H9 (cell line): Measurements from ENCODE around the gene USH2A. TPM values are rescaled to one million over a fixed set of nuclear protein-coding genes. Genes with fewer than 3 reads are reported as not detected.

Source experiments
- DNase-seq: peaks from one replicate; pipeline ENCODE4 v3.0.0-alpha.2; 2017
- H2AFZ ChIP-seq: one replicate; pipeline ENCODE4 v1.6.1; 2013; ENCODE audit warnings: mild to moderate bottlenecking, low read length, control low read depth, moderate library complexity
- H2AK5ac ChIP-seq: 2 replicates; pipeline ENCODE4 v1.6.1; 2013; ENCODE audit warnings: low read length, control low read depth, mixed read lengths; ENCODE audit not compliant: insufficient read length
- H2BK120ac ChIP-seq: one replicate; pipeline ENCODE4 v1.6.1; 2013; ENCODE audit warnings: low read depth, mild to moderate bottlenecking, low read length, control low read depth, inconsistent platforms; ENCODE audit not compliant: poor library complexity, severe bottlenecking
- H2BK12ac ChIP-seq: 2 replicates; pipeline ENCODE4 v1.6.1; 2013; ENCODE audit warnings: low read length, control low read depth, mixed read lengths, low read depth; ENCODE audit not compliant: insufficient read length
- H2BK15ac ChIP-seq: 2 replicates; pipeline ENCODE4 v1.6.1; 2013; ENCODE audit warnings: low read depth, low read length, control low read depth
- H2BK20ac ChIP-seq: one replicate; pipeline ENCODE4 v1.6.1; 2013; ENCODE audit warnings: low read depth, mild to moderate bottlenecking, low read length, control low read depth, inconsistent platforms; ENCODE audit not compliant: poor library complexity, severe bottlenecking
- H2BK5ac ChIP-seq: 2 replicates; pipeline ENCODE4 v1.6.1; 2013; ENCODE audit warnings: low read length, control low read depth, mixed read lengths; ENCODE audit not compliant: insufficient read length
- H3K14ac ChIP-seq: 2 replicates; pipeline ENCODE4 v1.6.1; 2013; ENCODE audit warnings: low read length, control low read depth; ENCODE audit not compliant: insufficient read depth
- H3K18ac ChIP-seq: 2 replicates; pipeline ENCODE4 v1.6.1; 2013; ENCODE audit warnings: low read depth, mild to moderate bottlenecking, mixed read lengths, low read length, control low read depth; ENCODE audit not compliant: insufficient read length
- H3K23ac ChIP-seq: 2 replicates; pipeline ENCODE4 v1.6.1; 2013; ENCODE audit warnings: low read length, control low read depth, mixed read lengths, low read depth; ENCODE audit not compliant: insufficient read length
- H3K23me2 ChIP-seq: 2 replicates; pipeline ENCODE4 v1.6.1; 2013; ENCODE audit warnings: low read depth, mild to moderate bottlenecking, mixed read lengths, low read length, control low read depth; ENCODE audit not compliant: insufficient read length, poor library complexity, severe bottlenecking
- H3K27ac ChIP-seq: 2 replicates; pipeline ENCODE4 v1.5.1; 2013; ENCODE audit warnings: low read length, control low read depth, mixed read lengths, low read depth; ENCODE audit not compliant: insufficient read length
- H3K27me3 ChIP-seq: 2 replicates; pipeline ENCODE4 v1.6.1; 2013; ENCODE audit warnings: low read length, control low read depth, inconsistent platforms; ENCODE audit not compliant: insufficient read depth
- H3K4ac ChIP-seq: 2 replicates; pipeline ENCODE4 v1.6.1; 2013; ENCODE audit warnings: low read depth, mild to moderate bottlenecking, control low read depth, inconsistent platforms, low read length, moderate library complexity
- H3K4me1 ChIP-seq: 2 replicates; pipeline ENCODE4 v1.6.1; 2013; ENCODE audit warnings: low read length, control low read depth, inconsistent platforms; ENCODE audit not compliant: insufficient read depth
- H3K4me2 ChIP-seq: 2 replicates; pipeline ENCODE4 v1.6.1; 2013; ENCODE audit warnings: low read length, control low read depth, mixed read lengths; ENCODE audit not compliant: insufficient read length, insufficient read depth
- H3K56ac ChIP-seq: 2 replicates; pipeline ENCODE4 v1.6.1; 2013; ENCODE audit warnings: low read depth, mild to moderate bottlenecking, mixed read lengths, low read length, control low read depth; ENCODE audit not compliant: insufficient read length
- H3K79me1 ChIP-seq: 2 replicates; pipeline ENCODE4 v1.6.1; 2013; ENCODE audit warnings: low read depth, mild to moderate bottlenecking, moderate library complexity, low read length, control low read depth, inconsistent platforms; ENCODE audit not compliant: insufficient read depth, poor library complexity, severe bottlenecking
- H3K79me2 ChIP-seq: 2 replicates; pipeline ENCODE4 v1.6.1; 2013; ENCODE audit warnings: low read length, control low read depth, inconsistent platforms; ENCODE audit not compliant: insufficient read depth
- H3K9ac ChIP-seq: 2 replicates; pipeline ENCODE4 v1.6.1; 2013; ENCODE audit warnings: low read length, control low read depth, mixed read lengths; ENCODE audit not compliant: insufficient read length; ENCODE audit errors: extremely low read depth
- H3K9me3 ChIP-seq: one replicate; pipeline ENCODE4 v1.6.1; 2013; ENCODE audit warnings: low read depth, low read length, inconsistent platforms; ENCODE audit not compliant: control insufficient read depth
- H3T11ph ChIP-seq: one replicate; pipeline ENCODE4 v1.6.1; 2013; ENCODE audit warnings: mild to moderate bottlenecking, low read length, control low read depth, inconsistent platforms
- H4K20me1 ChIP-seq: one replicate; pipeline ENCODE4 v1.6.1; 2013; ENCODE audit not compliant: control insufficient read depth, insufficient read length, insufficient read depth
- H4K5ac ChIP-seq: 2 replicates; pipeline ENCODE4 v1.6.1; 2013; ENCODE audit warnings: low read depth, mild to moderate bottlenecking, mixed read lengths, low read length, control low read depth; ENCODE audit not compliant: insufficient read length
- H4K8ac ChIP-seq: replicated peaks from 2 replicates; pipeline ENCODE4 v1.6.1; 2013; ENCODE audit warnings: low read length, control low read depth, mixed read lengths, low read depth; ENCODE audit not compliant: insufficient read length
- H4K91ac ChIP-seq: 2 replicates; pipeline ENCODE4 v1.6.1; 2013; ENCODE audit warnings: low read depth, mild to moderate bottlenecking, moderate library complexity, mixed read lengths, low read length, control low read depth; ENCODE audit not compliant: insufficient read length
- H3K27ac Mint-ChIP-seq, 3 experiments: 2 replicates in 2 of 3; 3 replicates in 1 of 3; pipeline ENCODE4 v1.8.0; 2020 to 2021; ENCODE audit warnings: mixed read lengths in 3 of 3, mild to moderate bottlenecking in 1 of 3, moderate library complexity in 1 of 3
- H3K27me3 Mint-ChIP-seq: 2 replicates; pipeline ENCODE4 v1.8.0; 2021; ENCODE audit warnings: low read depth, mild to moderate bottlenecking, moderate library complexity, mixed read lengths
- H3K36me3 Mint-ChIP-seq, 3 experiments: 2 replicates in 2 of 3; 3 replicates in 1 of 3; pipeline ENCODE4 v1.8.0; 2020 to 2021; ENCODE audit warnings: low read depth in 3 of 3, mixed read lengths in 3 of 3; ENCODE audit not compliant: insufficient read depth in 1 of 3
- H3K4me1 Mint-ChIP-seq, 2 experiments: 2 replicates each; pipeline ENCODE4 v1.8.0; 2020; ENCODE audit warnings: mixed read lengths in 2 of 2
- H3K4me3 Mint-ChIP-seq, 2 experiments: 2 replicates in 1 of 2; 3 replicates in 1 of 2; pipeline ENCODE4 v1.8.0; 2020 to 2021; ENCODE audit warnings: mild to moderate bottlenecking in 2 of 2, mixed read lengths in 2 of 2, moderate library complexity in 1 of 2
- H3K9me3 Mint-ChIP-seq, 2 experiments: 2 replicates in 1 of 2; 3 replicates in 1 of 2; pipeline ENCODE4 v1.8.0; 2020; ENCODE audit warnings: mild to moderate bottlenecking in 2 of 2, mixed read lengths in 2 of 2, moderate library complexity in 1 of 2
- WGBS: extraction: QIAGEN DNeasy Blood & Tissue Kit; methylation state at CpG from one replicate; pipeline ENCODE4 v1.1.7; 2013; ENCODE audit warnings: missing lambda C conversion rate, low lambda C conversion rate, mixed read lengths; ENCODE audit not compliant: insufficient read length; ENCODE audit errors: extremely low coverage; 5-methylcytosine and 5-hydroxymethylcytosine counted together
- total RNA-seq: library from RNA; stranded (reverse); gene quantifications from 2 replicates; pipeline ENCODE4 v1.2.1, GENCODE V29; 2021
- TF ChIP-seq, protein P1 (sequence below): fragments of 200-600 bp; sonication (generic); conservative IDR thresholded peaks from 3 replicates; pipeline ENCODE4 v1.8.0; 2021; ENCODE audit warnings: antibody characterized with exemption, mild to moderate bottlenecking

Gene USH2A
- total RNA-seq, 1 experiment from 2014 or later: 0.11 TPM

DNA sequence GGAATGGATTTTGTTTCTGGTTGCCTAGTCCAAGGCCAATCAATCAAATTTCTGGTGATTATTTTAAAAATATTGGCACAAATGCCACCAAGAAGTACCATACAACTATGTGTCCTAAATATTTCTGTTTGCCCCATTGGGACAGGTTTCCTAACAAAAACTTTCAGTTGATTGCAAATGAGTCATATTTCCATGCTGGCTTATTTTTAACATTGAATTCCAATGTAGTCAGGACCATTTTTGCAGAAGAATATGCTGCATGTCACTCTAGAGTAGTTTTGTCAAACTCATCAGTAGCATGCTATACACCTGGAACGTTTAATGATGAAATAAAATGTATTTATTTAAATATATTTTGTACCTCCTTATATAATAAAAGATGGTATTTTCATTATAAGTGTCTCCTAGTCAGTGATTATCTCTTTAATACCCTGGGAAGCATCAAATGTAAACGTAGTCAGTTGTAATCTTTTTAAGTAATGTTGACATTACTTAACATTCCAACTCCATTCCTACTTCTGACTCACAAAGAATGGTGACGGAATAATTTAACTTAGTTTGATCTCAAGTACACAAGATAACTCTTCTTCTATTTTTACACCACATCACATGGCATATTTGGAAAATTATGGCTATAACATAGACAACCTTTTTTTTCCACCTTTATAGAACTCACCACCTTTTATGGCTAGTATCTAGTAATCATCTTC is 39.0 kb upstream of the USH2A start:
- H3K4me3 Mint-ChIP-seq: no peak overlapping the region
- Histone ChIP-seq H3K79me1 (no peaks in the 10 kb centered on the region), H4K91ac (no peak overlapping the region), H2BK5ac (no peak overlapping the region), H4K20me1 (no peaks in the 10 kb centered on the region), H2BK20ac (no peak overlapping the region), H2BK12ac (no peak overlapping the region), H2AFZ (no peak overlapping the region), H3K23ac (no peak overlapping the region), H3K27ac (no peak overlapping the region), H3K4ac (no peak overlapping the region), H3K9me3 (no peaks in the 10 kb centered on the region), H3K79me2 (no peaks in the 10 kb centered on the region), H4K8ac (no peak overlapping the region), H3K23me2 (no peaks in the 10 kb centered on the region), H2AK5ac (no peak overlapping the region), H3K18ac (no peak overlapping the region), H3K4me1 (no peaks in the 10 kb centered on the region), H3K14ac (no peak overlapping the region), H3K9ac (no peak overlapping the region), H3T11ph (no peak overlapping the region), H4K5ac (no peak overlapping the region), H2BK15ac (no peak overlapping the region), H2BK120ac (no peak overlapping the region), H3K27me3 (no peaks in the 10 kb centered on the region), H3K56ac (no peak overlapping the region), H3K4me2 (no peak overlapping the region)
- no peaks in the 10 kb centered on the region for H3K9me3 Mint-ChIP-seq
- H3K27ac Mint-ChIP-seq: no peak overlapping the region
- H3K36me3 Mint-ChIP-seq: no peaks in the 10 kb centered on the region
- no peaks in the 10 kb centered on the region for H3K27me3 Mint-ChIP-seq
- no CpG with 5 or more reads among the region's 3 CpGs for WGBS
- peaks cover 12 to 13% of the 10 kb centered on the region in 2 experiments for H3K4me1 Mint-ChIP-seq
- TF ChIP-seq, protein P1, sequence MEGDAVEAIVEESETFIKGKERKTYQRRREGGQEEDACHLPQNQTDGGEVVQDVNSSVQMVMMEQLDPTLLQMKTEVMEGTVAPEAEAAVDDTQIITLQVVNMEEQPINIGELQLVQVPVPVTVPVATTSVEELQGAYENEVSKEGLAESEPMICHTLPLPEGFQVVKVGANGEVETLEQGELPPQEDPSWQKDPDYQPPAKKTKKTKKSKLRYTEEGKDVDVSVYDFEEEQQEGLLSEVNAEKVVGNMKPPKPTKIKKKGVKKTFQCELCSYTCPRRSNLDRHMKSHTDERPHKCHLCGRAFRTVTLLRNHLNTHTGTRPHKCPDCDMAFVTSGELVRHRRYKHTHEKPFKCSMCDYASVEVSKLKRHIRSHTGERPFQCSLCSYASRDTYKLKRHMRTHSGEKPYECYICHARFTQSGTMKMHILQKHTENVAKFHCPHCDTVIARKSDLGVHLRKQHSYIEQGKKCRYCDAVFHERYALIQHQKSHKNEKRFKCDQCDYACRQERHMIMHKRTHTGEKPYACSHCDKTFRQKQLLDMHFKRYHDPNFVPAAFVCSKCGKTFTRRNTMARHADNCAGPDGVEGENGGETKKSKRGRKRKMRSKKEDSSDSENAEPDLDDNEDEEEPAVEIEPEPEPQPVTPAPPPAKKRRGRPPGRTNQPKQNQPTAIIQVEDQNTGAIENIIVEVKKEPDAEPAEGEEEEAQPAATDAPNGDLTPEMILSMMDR: no peak
- DNase-seq: no peak
